H4 (cell line): ENCODE data around the gene SORCS1. TPM values are rescaled to one million over a fixed set of nuclear protein-coding genes. Genes with fewer than 3 reads are reported as not detected.

ENCODE experiments used
- DNase-seq: peaks from one replicate; pipeline ENCODE4 v3.0.0-alpha.2; 2015; ENCODE audit warnings: low spot score
- total RNA-seq: library from RNA; depleted of rRNA; stranded (reverse); fragments of >200 nt; shearing (Covaris generic); gene quantifications from 2 replicates; pipeline ENCODE4 v1.2.3, GENCODE V29; 2014

The SORCS1 gene
- total RNA-seq, 1 experiment from 2014 or later = 0.35 TPM

- no peak for DNase-seq
Observed at GRCh38 chr10:107104026-107104652, 60.4 kb downstream of the SORCS1 start.

GRCh38 chr10:107103174-107104025 is 61.1 kb downstream of the SORCS1 start:
- no peak for DNase-seq

- no peak for DNase-seq
Observed at GRCh38 chr10:107098326-107098725, 66.2 kb downstream of the SORCS1 start.

- no peak for DNase-seq
Observed at GRCh38 chr10:107094824-107095522, 69.5 kb downstream of the SORCS1 start.

GRCh38 chr10:107092321-107092720 is 72.2 kb downstream of the SORCS1 start:
- no peak for DNase-seq

- no peak for DNase-seq
Observed at GRCh38 chr10:107091126-107091525, 73.4 kb downstream of the SORCS1 start.

GRCh38 chr10:107085665-107086525 is 78.6 kb downstream of the SORCS1 start:
- DNase-seq = no peak

GRCh38 chr10:107083388-107084009 is 81.0 kb downstream of the SORCS1 start:
- no peak for DNase-seq

- no peak for DNase-seq
Observed at GRCh38 chr10:107081644-107082043, 82.9 kb downstream of the SORCS1 start.

- no peak for DNase-seq
Observed at GRCh38 chr10:107075117-107075516, 89.4 kb downstream of the SORCS1 start.

- DNase-seq = no peak
Observed at GRCh38 chr10:107072786-107073185, 91.7 kb downstream of the SORCS1 start.

GRCh38 chr10:107072028-107072427 is 92.5 kb downstream of the SORCS1 start:
- DNase-seq = no peak

- no peak for DNase-seq
Observed at GRCh38 chr10:107071301-107071700, 93.2 kb downstream of the SORCS1 start.

- DNase-seq = no peak
Observed at GRCh38 chr10:107067843-107068242, 96.7 kb downstream of the SORCS1 start.

- no peak for DNase-seq
Observed at GRCh38 chr10:107064075-107064474, 100.4 kb downstream of the SORCS1 start.

GRCh38 chr10:107059872-107060271 is 104.6 kb downstream of the SORCS1 start:
- DNase-seq = no peak

GRCh38 chr10:107059068-107059804 is 105.3 kb downstream of the SORCS1 start:
- DNase-seq = no peak

- DNase-seq = no peak
Observed at GRCh38 chr10:107058331-107058730, 106.2 kb downstream of the SORCS1 start.

GRCh38 chr10:107056182-107056581 is 108.3 kb downstream of the SORCS1 start:
- no peak for DNase-seq

- DNase-seq = no peak
Observed at GRCh38 chr10:107054469-107055156, 109.9 kb downstream of the SORCS1 start.
